Ishikawa (cell line): ENCODE results near the gene RPL7A.

ENCODE experiments used
- CEBPB ChIP-seq: IDR thresholded peaks from 2 replicates; pipeline ENCODE4 v1.6.1; 2012
- CREB1 ChIP-seq: IDR thresholded peaks from 2 replicates; pipeline ENCODE4 v1.6.1; 2012; ENCODE audit warnings: low read depth
- EGR1 ChIP-seq: IDR thresholded peaks from 2 replicates; pipeline ENCODE4 v1.6.1; 2012
- EP300 ChIP-seq: IDR thresholded peaks from 2 replicates; pipeline ENCODE4 v1.6.1; 2012; ENCODE audit warnings: borderline replicate concordance
- FOXM1 ChIP-seq: IDR thresholded peaks from 2 replicates; pipeline ENCODE4 v1.6.1; 2012; ENCODE audit warnings: low read depth, borderline replicate concordance
- NFIC ChIP-seq: IDR thresholded peaks from 2 replicates; pipeline ENCODE4 v1.6.1; 2012
- RAD21 ChIP-seq: IDR thresholded peaks from 2 replicates; pipeline ENCODE4 v1.6.1; 2012; ENCODE audit warnings: low read depth
- TAF1 ChIP-seq: IDR thresholded peaks from 2 replicates; pipeline ENCODE4 v1.6.1; 2012; ENCODE audit warnings: low read depth, mild to moderate bottlenecking
- TCF12 ChIP-seq: IDR thresholded peaks from 2 replicates; pipeline ENCODE4 v1.6.1; 2012; ENCODE audit warnings: low read depth
- TEAD4 ChIP-seq: IDR thresholded peaks from 2 replicates; pipeline ENCODE4 v1.6.1; 2012
- YY1 ChIP-seq: IDR thresholded peaks from 2 replicates; pipeline ENCODE4 v1.6.1; 2012; ENCODE audit warnings: low read depth
- ZBTB7A ChIP-seq: IDR thresholded peaks from 2 replicates; pipeline ENCODE4 v1.6.1; 2012; ENCODE audit warnings: low read depth
- TF ChIP-seq, protein P1 (sequence below): IDR thresholded peaks from 2 replicates; pipeline ENCODE4 v1.6.1; 2012
- TF ChIP-seq, protein P2 (sequence below): IDR thresholded peaks from 2 replicates; pipeline ENCODE4 v1.6.1; 2012; ENCODE audit warnings: low read depth, mild to moderate bottlenecking
- TF ChIP-seq, protein P3 (sequence below): IDR thresholded peaks from 2 replicates; pipeline ENCODE4 v1.6.1; 2012

The RPL7A gene

DNA sequence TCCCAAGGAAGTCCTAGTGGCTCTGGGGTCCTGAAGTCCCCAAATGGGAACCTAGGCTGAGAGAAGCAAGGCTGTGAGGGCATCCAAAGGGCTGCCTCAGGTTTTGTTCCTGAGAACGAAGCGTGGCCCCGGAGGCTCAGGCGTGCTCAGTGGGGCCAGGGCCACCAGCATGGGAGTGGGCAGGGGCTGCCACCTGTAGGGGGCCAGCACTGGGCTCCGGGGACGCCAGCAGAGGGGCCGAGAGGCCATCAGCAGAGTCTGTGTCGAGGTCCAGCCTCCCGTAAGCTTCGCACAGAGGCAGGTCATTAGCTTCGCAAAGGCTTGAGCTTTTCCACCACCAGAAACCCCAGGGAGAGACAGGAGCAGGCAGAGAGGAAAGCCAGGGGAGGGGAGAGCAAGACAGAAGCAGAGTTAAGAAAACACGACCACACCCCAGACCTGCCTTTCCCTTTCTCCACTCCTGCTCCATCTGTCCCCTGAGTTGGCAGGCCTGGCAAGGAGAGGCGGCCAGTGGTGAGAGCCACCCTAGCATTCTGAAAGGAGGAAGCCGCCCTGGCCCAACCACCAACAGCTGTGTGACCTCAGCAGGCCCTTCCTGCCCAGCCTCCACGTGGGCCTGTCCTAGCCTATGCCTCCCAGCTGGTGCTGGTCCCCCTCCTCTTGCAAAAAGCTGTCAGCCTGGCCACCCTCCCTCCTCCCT, 6.5 kb upstream of the RPL7A start:
- TF ChIP-seq RAD21 (no peak), CEBPB (no peak), EGR1 (no peak), TAF1 (no peak), NFIC (no peak), TCF12 (no peak), TEAD4 (no peak), YY1 (no peak), ZBTB7A (no peak), FOXM1 (no peak), EP300 (no peak), CREB1 (no peak)
- TF ChIP-seq, protein P1, sequence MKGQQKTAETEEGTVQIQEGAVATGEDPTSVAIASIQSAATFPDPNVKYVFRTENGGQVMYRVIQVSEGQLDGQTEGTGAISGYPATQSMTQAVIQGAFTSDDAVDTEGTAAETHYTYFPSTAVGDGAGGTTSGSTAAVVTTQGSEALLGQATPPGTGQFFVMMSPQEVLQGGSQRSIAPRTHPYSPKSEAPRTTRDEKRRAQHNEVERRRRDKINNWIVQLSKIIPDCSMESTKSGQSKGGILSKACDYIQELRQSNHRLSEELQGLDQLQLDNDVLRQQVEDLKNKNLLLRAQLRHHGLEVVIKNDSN: no peak
- TF ChIP-seq, protein P2, sequence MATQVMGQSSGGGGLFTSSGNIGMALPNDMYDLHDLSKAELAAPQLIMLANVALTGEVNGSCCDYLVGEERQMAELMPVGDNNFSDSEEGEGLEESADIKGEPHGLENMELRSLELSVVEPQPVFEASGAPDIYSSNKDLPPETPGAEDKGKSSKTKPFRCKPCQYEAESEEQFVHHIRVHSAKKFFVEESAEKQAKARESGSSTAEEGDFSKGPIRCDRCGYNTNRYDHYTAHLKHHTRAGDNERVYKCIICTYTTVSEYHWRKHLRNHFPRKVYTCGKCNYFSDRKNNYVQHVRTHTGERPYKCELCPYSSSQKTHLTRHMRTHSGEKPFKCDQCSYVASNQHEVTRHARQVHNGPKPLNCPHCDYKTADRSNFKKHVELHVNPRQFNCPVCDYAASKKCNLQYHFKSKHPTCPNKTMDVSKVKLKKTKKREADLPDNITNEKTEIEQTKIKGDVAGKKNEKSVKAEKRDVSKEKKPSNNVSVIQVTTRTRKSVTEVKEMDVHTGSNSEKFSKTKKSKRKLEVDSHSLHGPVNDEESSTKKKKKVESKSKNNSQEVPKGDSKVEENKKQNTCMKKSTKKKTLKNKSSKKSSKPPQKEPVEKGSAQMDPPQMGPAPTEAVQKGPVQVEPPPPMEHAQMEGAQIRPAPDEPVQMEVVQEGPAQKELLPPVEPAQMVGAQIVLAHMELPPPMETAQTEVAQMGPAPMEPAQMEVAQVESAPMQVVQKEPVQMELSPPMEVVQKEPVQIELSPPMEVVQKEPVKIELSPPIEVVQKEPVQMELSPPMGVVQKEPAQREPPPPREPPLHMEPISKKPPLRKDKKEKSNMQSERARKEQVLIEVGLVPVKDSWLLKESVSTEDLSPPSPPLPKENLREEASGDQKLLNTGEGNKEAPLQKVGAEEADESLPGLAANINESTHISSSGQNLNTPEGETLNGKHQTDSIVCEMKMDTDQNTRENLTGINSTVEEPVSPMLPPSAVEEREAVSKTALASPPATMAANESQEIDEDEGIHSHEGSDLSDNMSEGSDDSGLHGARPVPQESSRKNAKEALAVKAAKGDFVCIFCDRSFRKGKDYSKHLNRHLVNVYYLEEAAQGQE: no peak
- TF ChIP-seq, protein P3, sequence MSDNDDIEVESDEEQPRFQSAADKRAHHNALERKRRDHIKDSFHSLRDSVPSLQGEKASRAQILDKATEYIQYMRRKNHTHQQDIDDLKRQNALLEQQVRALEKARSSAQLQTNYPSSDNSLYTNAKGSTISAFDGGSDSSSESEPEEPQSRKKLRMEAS: no peak

DNA sequence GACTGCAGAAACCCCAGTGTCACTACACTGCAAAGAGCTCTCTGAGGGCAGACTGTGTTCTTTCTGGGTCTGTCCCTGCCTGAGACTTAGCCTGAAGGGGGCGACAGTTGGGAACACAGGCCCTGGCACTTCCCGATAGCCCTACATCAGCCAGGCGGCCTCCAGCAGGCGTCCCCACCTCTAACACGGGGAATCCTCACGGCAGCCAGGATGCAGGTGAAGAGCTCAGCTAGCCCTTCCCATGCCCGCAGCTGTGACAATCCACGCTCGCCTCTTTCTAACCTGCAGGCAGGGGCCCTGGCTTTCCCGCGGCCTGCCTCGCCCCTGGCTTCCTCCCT, 6.0 kb upstream of the RPL7A start:
- TF ChIP-seq NFIC (no peak), TEAD4 (no peak), YY1 (no peak), ZBTB7A (no peak), TCF12 (no peak), EGR1 (no peak), CREB1 (no peak), CEBPB (no peak), RAD21 (no peak), FOXM1 (no peak), TAF1 (no peak), EP300 (no peak)
- TF ChIP-seq, protein P3: no peak
- TF ChIP-seq, protein P2: no peak
- TF ChIP-seq, protein P1: no peak

DNA sequence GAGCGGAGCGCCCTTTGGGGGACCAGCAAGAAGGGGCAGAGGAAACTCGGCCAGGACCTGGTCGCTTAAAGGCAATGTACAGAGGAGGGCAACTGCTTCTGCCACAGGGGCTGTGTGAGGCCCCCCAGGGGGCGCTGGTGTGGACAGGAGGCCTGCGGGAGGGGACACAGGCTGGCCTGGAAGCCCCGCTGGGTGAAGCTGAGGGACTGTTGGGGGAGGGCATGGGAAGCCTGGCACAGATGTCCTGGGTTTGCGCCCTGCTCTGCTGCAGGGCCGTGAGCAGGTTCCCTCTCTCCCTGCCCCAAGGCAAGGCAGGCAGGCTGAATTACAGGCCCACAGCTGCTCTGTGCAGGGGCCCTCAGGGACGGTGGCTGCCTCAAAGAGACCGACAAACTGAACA, 5.4 kb upstream of the RPL7A start:
- TF ChIP-seq NFIC (no peak), EP300 (no peak), ZBTB7A (no peak), RAD21 (no peak), CEBPB (no peak), CREB1 (no peak), TCF12 (no peak), YY1 (no peak), TEAD4 (no peak), FOXM1 (no peak)
- TF ChIP-seq, protein P3: no peak
- TF ChIP-seq, protein P2: no peak
- TF ChIP-seq, protein P1: no peak

DNA sequence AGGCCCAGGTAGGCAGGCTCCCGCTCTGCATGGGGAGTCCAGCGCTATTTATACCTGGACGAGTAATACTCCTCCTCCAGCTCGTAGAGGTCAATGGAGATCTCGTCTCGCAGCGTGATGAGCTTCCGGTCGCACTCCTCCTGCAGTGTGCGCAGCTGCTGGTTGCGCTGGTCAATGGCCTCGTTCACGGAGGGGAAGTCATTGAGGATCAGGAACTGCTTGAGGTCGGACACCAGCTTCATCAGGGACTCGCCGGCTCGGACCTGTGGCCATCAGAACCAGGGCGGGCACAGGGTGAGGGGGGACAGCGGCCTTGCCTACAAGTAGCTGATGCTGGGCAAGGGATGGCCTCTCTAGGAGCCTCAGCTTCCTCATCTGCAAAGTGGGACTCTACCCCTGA, 3.9 kb upstream of the RPL7A start:
- TF ChIP-seq YY1 (no peak), NFIC (no peak), RAD21 (no peak)
- TF ChIP-seq, protein P3: no peak
- TF ChIP-seq, protein P1: no peak
